Breast epithelium (tissue), 3 donors: Measurements from ENCODE around the gene PBX3.

Source experiments
- CTCF ChIP-seq, 3 donors: fragments of 450-650 bp; IDR thresholded peaks; one replicate each; pipeline ENCODE4 v1.5.1; 2016 to 2017; ENCODE audit warnings: antibody characterized with exemption in 3 of 3, mild to moderate bottlenecking in 3 of 3, moderate library complexity in 3 of 3
- POLR2A ChIP-seq: fragments of 450-650 bp; IDR thresholded peaks from one replicate; pipeline ENCODE4 v1.6.1; 2016; ENCODE audit warnings: antibody characterized with exemption, mild to moderate bottlenecking, moderate library complexity
- POLR2AphosphoS5 ChIP-seq, 3 donors: sonication (generic); formaldehyde crosslinking; IDR thresholded peaks; one replicate each; pipeline ENCODE4 v1.6.1; 2017; ENCODE audit warnings: antibody characterized with exemption in 3 of 3

- TF ChIP-seq POLR2A (no peak), CTCF (IDR thresholded peaks at IDR 0.05) (no peak), POLR2AphosphoS5 (IDR thresholded peaks at IDR 0.05) (no peak)
These were observed 1.4 kb downstream of the PBX3 start for GRCh38 chr9:125748446-125749099.
